ENCODE data around the gene PHF11. TPM values are rescaled to one million over a fixed set of nuclear protein-coding genes. Genes with fewer than 3 reads are reported as not detected.

The PHF11 gene
- 14.6 and 21.5 TPM in 2 replicates for total RNA-seq (2014; rRNA removed; shearing (Covaris generic); ENCODE audit: low replicate concordance)

- H3K4me3 ChIP-seq = peak within 1 kb of the TSS; percentile 61
- no peaks in the 10 kb centered on the region for H3K9me3 ChIP-seq
- H3K36me3 ChIP-seq = no peaks in the 10 kb centered on the region
- no peaks in the 10 kb centered on the region for H3K27me3 ChIP-seq
- DNase-seq = peak; percentile 80
Observed at GRCh38 chr13:49495783-49496762, at the start of gene PHF11. Gene PHF11, plus strand, starts transcription at chr13:49495953. Its CDS starts 49 bp downstream, at chr13:49496002.

GRCh38 chr13:49446473-49446872 lies 49.3 kb upstream of the PHF11 start:
- Histone ChIP-seq H3K4me3 (no peak overlapping the region), H3K9me3 (no peaks in the 10 kb centered on the region), H3K36me3 (no peaks in the 10 kb centered on the region; the same call in 1 of the 2 replicates), H3K27me3 (no peaks in the 10 kb centered on the region)
- no peak for DNase-seq

GRCh38 chr13:49448753-49449152 lies 47.0 kb upstream of the PHF11 start:
- no peak for DNase-seq
- no peak overlapping the region for H3K4me3 ChIP-seq
- no peaks in the 10 kb centered on the region; the same call in 1 of the 2 replicates for H3K36me3 ChIP-seq
- H3K9me3 ChIP-seq = no peaks in the 10 kb centered on the region
- H3K27me3 ChIP-seq = no peaks in the 10 kb centered on the region

GRCh38 chr13:49450105-49450819 lies 45.5 kb upstream of the PHF11 start:
- Histone ChIP-seq H3K4me3 (no peak overlapping the region), H3K36me3 (no peaks in the 10 kb centered on the region; the same call in 1 of the 2 replicates), H3K27me3 (no peaks in the 10 kb centered on the region), H3K9me3 (no peaks in the 10 kb centered on the region)
- no peak for DNase-seq

GRCh38 chr13:49452725-49453457 lies 42.9 kb upstream of the PHF11 start:
- DNase-seq = no peak
- H3K27me3 ChIP-seq = no peaks in the 10 kb centered on the region
- H3K9me3 ChIP-seq = no peaks in the 10 kb centered on the region
- no peak overlapping the region for H3K4me3 ChIP-seq
- no peaks in the 10 kb centered on the region; the same call in 1 of the 2 replicates for H3K36me3 ChIP-seq

- Histone ChIP-seq H3K36me3 (no peaks in the 10 kb centered on the region; the same call in 1 of the 2 replicates), H3K27me3 (no peaks in the 10 kb centered on the region), H3K9me3 (no peaks in the 10 kb centered on the region), H3K4me3 (no peak overlapping the region)
- no peak for DNase-seq
Observed at GRCh38 chr13:49453465-49453864, 42.3 kb upstream of the PHF11 start.

GRCh38 chr13:49454388-49455006 lies 41.3 kb upstream of the PHF11 start:
- peak overlapping the region; percentile 22 for H3K4me3 ChIP-seq
- no peaks in the 10 kb centered on the region for H3K27me3 ChIP-seq
- DNase-seq = no peak
- no peaks in the 10 kb centered on the region for H3K9me3 ChIP-seq
- H3K36me3 ChIP-seq = no peaks in the 10 kb centered on the region; the same call in 1 of the 2 replicates

GRCh38 chr13:49455007-49455398 lies 40.8 kb upstream of the PHF11 start:
- Histone ChIP-seq H3K27me3 (no peaks in the 10 kb centered on the region), H3K36me3 (no peaks in the 10 kb centered on the region), H3K4me3 (no peak overlapping the region; the same call in 1 of the 2 replicates), H3K9me3 (no peaks in the 10 kb centered on the region)
- no peak for DNase-seq

DNA sequence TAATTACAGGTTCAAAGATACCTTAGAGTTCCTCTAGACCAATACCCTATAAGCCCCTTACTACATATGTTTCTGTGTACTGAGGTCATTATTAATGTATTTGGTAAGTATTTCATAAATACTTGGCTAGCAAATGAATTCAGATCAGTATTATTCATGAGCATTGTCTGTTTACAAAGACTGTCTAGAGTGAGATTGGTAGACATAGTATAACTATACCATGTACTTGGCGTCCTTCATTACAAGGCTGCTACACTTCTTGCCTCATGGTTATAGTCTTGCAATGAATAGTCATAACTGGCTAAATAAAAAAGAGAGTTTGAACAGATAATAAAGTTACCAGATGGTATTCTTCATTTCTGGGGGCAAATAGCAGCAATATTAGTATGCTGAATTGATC lies 39.6 kb upstream of the PHF11 start:
- DNase-seq = no peak
- H3K27me3 ChIP-seq = no peaks in the 10 kb centered on the region
- no peaks in the 10 kb centered on the region for H3K9me3 ChIP-seq
- H3K4me3 ChIP-seq = no peak overlapping the region
- peaks cover 3% of the 10 kb centered on the region; the same call in 1 of the 2 replicates for H3K36me3 ChIP-seq

DNA sequence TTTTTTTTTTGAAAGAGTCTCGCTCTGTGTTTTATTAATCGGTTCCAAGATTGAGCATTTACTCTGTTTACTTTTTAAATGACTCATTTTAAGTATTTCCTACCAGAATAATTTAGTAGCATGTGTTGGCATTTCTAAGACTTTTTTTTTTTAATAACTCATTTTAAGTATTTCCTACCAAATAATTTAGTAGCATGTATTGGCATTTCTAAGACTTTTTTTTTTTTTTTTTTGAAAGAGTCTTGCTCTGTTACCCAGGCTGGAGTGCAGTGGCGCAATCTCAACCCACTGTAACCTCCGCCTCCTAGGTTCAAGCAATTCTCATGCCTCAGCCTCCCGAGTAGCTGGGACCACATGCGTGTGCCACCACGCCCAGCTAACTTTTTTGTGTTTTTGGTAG lies 38.5 kb upstream of the PHF11 start:
- peaks cover 12% of the 10 kb centered on the region for H3K36me3 ChIP-seq
- H3K4me3 ChIP-seq = no peak overlapping the region

DNA sequence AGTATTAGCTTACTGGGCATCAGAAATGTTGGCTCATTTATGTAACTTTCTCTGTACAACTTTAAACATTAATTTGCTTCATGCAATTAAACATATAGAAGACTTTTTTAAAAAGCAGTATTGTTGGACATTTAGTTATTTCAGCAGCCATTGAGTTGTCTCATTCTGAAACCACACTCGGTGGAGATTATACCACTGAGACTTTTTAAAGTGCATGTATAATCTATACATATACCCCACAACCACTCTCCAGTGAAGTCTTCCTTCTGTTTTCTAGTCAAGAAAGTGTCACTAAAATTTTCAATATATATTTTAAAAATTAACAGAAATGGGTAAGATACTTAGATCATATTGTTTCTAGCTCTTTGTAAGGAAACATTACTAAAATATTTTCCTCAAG lies 36.2 kb upstream of the PHF11 start:
- DNase-seq = no peak
- H3K4me3 ChIP-seq = no peak overlapping the region
- peaks cover 8% of the 10 kb centered on the region; the same call in 1 of the 2 replicates for H3K9me3 ChIP-seq
- H3K36me3 ChIP-seq = peaks cover 23% of the 10 kb centered on the region
- H3K27me3 ChIP-seq = no peaks in the 10 kb centered on the region

More for the DNA sequence above, 38.5 kb upstream of the PHF11 start:
- peak; percentile 43 for DNase-seq
- Histone ChIP-seq H3K9me3 (peaks cover 5% of the 10 kb centered on the region; the same call in 1 of the 2 replicates), H3K27me3 (no peaks in the 10 kb centered on the region)

- DNase-seq = no peak
- H3K27me3 ChIP-seq = no peaks in the 10 kb centered on the region
- peaks cover 23% of the 10 kb centered on the region for H3K36me3 ChIP-seq
- H3K4me3 ChIP-seq = no peak overlapping the region
- peaks cover 8% of the 10 kb centered on the region; the same call in 1 of the 2 replicates for H3K9me3 ChIP-seq
Observed at GRCh38 chr13:49464085-49464484, 31.7 kb upstream of the PHF11 start.

DNA sequence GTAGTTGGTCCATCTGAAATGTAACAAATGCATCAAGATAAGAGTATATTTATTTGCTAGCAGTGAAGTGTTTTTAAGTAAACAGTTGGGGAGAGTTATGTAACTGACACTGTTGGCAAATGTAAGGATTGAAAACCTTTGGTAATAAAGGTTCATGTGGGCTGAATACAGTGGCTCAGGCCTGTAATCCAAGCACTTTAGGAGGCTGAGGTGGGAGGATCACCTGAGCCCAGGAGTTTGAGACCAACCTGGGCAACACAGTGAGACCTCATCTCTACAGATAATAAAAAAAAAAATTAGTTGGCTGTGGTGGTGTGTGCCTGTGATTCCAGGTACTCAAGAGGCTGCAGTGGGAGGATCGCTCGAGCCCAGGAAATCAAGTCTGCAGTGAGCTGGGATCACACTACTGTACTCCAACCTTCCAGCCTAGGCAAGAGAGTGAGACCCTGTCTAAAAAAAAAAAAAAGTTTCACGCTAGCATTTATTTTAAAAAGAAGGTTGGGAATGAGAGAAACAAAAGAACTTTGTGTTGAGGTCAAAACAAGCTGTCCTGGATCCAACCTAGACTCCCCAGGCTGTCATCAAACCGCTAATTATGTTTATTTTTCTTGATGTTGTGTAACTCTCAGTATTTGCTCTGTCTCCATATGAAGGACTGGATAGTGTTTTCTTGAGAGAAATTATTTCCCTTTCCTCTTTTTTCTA lies 31.0 kb upstream of the PHF11 start:
- no peak overlapping the region for H3K4me3 ChIP-seq
- peaks cover 8% of the 10 kb centered on the region; the same call in 1 of the 2 replicates for H3K9me3 ChIP-seq
- DNase-seq = no peak
- H3K36me3 ChIP-seq = peaks cover 23% of the 10 kb centered on the region
- no peaks in the 10 kb centered on the region for H3K27me3 ChIP-seq

GRCh38 chr13:49466292-49466838 lies 29.4 kb upstream of the PHF11 start:
- no peak for DNase-seq
- peaks cover 8% of the 10 kb centered on the region; the same call in 1 of the 2 replicates for H3K9me3 ChIP-seq
- H3K36me3 ChIP-seq = peaks cover 20% of the 10 kb centered on the region
- no peaks in the 10 kb centered on the region for H3K27me3 ChIP-seq
- no peak overlapping the region for H3K4me3 ChIP-seq

DNA sequence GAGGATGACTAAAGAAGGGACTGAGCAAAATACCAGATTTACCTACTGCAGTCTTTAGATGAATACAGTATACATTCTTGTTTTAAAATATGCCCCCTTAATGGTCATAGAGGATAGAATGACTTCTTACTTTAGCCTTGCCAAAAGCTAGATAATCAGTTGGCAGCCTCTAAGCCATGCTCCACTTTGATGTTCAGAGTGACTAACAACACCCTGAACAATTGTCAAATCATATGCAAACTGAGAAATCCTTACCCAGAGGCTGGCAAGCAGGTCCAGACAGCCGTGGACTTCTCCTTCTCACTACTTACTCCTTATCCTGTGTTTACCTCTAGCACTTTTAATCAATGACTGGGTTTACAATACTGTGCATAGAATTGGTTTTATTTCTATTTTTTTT lies 23.6 kb upstream of the PHF11 start:
- no peaks in the 10 kb centered on the region for H3K27me3 ChIP-seq
- no peaks in the 10 kb centered on the region for H3K9me3 ChIP-seq
- DNase-seq = peak; percentile 54
- no peaks in the 10 kb centered on the region; the same call in 1 of the 2 replicates for H3K36me3 ChIP-seq
- no peak overlapping the region for H3K4me3 ChIP-seq

Data from MG63 (cell line).